SJSA1 (cell line): ENCODE data around the gene ST6GALNAC6. TPM values are rescaled to one million over a fixed set of nuclear protein-coding genes. Genes with fewer than 3 reads are reported as not detected.

ENCODE experiments used
- DNase-seq, 2 experiments: peaks; one replicate each; pipeline ENCODE4 v3.0.0-alpha.2; 2015 to 2020; ENCODE audit warnings: low spot score in 2 of 2, low read depth in 1 of 2
- H3K27ac ChIP-seq: fragments of 250-450 bp; sonication (Bioruptor Pico); 2 replicates; pipeline ENCODE4 v1.5.1; 2020; ENCODE audit warnings: mild to moderate bottlenecking, moderate library complexity
- H3K27me3 ChIP-seq: fragments of 250-450 bp; sonication (Bioruptor Pico); replicated peaks from 2 replicates; pipeline ENCODE4 v1.5.1; 2020; ENCODE audit warnings: mild to moderate bottlenecking, moderate library complexity
- H3K36me3 ChIP-seq: fragments of 250-450 bp; sonication (Bioruptor Pico); 2 replicates; pipeline ENCODE4 v1.5.1; 2020; ENCODE audit warnings: mild to moderate bottlenecking
- H3K4me1 ChIP-seq: fragments of 250-450 bp; sonication (Bioruptor Pico); replicated peaks from 2 replicates; pipeline ENCODE4 v1.6.1; 2021; ENCODE audit warnings: mild to moderate bottlenecking
- H3K4me3 ChIP-seq: fragments of 250-450 bp; sonication (Bioruptor Pico); 2 replicates; pipeline ENCODE4 v1.5.1; 2020; ENCODE audit warnings: mild to moderate bottlenecking
- H3K9me3 ChIP-seq: fragments of 250-450 bp; sonication (Bioruptor Pico); replicated peaks from 2 replicates; pipeline ENCODE4 v1.5.1; 2020; ENCODE audit warnings: mild to moderate bottlenecking
- total RNA-seq: library from RNA; depleted of rRNA; stranded (reverse); fragments of >200 nt; shearing (Covaris generic); gene quantifications from 2 replicates; pipeline ENCODE4 v1.2.3, GENCODE V29; 2014

Gene ST6GALNAC6
- total RNA-seq, 1 experiment from 2014 or later: 42.9 TPM

DNA sequence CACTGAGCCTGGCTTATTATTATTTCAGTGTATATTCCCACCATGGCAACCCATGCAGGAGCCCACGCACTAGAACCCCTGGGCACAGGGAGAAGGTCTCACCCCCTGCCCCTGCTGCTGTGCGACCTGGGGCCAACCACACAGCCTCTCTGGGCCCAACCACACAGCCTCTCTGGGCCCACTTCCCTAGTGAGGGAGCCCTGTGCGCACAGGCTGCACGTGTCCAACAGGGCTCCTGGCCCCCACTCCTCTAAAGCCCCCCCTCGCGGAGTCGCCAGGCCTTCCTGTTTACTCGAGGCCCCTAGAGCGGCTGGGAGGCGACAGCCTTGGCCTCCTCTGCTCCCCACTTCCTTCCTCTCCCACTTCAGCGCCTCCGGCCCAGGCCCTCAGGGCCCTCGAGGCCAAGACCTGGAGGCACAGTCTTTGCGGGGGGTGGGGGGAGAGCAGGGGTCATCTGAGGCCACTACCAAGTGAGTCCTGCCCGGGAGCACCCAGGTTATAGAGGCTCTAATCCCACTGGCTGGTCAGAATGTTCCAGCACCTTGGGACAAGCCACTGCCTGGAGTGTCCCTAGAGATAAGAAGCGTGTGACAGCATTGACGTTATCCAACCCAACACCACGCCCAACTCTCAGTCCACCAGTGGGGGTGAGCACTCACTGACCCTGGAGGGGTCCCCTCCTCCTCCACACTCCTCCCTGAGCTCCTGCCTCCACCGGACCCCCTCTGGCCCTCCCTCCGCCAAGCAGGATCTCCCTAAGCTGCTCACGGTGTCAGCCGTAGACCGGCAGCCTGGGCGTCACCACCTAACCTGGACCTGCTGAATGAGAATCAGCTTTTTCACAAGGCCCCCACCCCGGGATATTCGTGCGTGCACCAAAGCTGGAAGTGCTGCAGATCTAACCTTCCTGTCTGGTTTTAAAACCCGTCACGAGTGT lies 37.1 kb downstream of the ST6GALNAC6 start:
- Histone ChIP-seq H3K27me3 (no peaks in the 10 kb centered on the region), H3K4me3 (no peak overlapping the region), H3K27ac (no peak overlapping the region), H3K36me3 (0 out of 2 replicates have a peak, but pooled peaks cover 1% of the 10 kb centered on the region), H3K4me1 (peaks cover 19% of the 10 kb centered on the region), H3K9me3 (no peaks in the 10 kb centered on the region)
- DNase-seq: no peak

DNA sequence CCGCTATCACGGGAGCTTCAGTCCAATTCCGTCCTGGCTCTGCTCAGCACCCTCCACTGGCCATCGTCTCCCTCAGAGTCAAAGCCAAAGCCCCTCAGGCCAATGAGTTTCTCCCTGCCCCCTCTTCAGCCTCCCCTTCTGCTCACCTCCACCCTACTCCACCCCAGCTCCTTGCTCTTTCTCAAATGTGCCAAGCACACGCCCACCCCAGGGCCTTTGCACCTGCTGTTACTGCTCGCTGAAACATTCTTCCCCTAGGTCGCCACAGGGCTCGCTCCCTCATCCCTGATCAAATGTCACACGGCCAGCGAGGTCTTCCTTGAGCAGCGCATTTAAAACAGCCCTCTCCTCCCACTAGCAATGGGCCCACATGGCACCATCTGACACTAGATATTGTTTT lies 38.6 kb downstream of the ST6GALNAC6 start:
- Histone ChIP-seq H3K36me3 (no peaks in the 10 kb centered on the region), H3K4me3 (no peak overlapping the region), H3K4me1 (peaks cover 20% of the 10 kb centered on the region), H3K9me3 (no peaks in the 10 kb centered on the region), H3K27me3 (no peaks in the 10 kb centered on the region), H3K27ac (no peak overlapping the region)
- no peak for DNase-seq

DNA sequence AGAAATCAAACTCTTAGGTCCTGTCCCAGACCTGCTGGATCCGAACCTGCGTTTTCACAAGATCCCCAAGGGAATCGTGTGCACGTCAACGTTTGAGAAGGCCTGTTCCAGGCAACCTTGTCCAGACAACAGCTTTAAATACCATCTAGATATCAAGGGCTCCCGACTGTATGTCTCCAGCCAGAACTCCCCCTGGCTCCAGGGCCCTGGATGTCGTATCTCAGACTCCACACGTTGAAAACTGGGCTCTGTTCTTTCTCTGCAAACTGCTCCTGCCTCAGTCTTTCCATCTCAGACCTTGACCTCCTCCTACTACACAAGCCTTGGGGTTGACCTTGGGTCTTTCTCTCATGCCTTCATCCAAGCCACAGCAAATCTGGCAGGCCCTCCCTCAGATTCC lies 39.1 kb downstream of the ST6GALNAC6 start:
- Histone ChIP-seq H3K4me1 (peaks cover 20% of the 10 kb centered on the region), H3K27ac (no peak overlapping the region), H3K36me3 (no peaks in the 10 kb centered on the region), H3K9me3 (no peaks in the 10 kb centered on the region), H3K4me3 (no peak overlapping the region), H3K27me3 (no peaks in the 10 kb centered on the region)
- DNase-seq: no peak

DNA sequence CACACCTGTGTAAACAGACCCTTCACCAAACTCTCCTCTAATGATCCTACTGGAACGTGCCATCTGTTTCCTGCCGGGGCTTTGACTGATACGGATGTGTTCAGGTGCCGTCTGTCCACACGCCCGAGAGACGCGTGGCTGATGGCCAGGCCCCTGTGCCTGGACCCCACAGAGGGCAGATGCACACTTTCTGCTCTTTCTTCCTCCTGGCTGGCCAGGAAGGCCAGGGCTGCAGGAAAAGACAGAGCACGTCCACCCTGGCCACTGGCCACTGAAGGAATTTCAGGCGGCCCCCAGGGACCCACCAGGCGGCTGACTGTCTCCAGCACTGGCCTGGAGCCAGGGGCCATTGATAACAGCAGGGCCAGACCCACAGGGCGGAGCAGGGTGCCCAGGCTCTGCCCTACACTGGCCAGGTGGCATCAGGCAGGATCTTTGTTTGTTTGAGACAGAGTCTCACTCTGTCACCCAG lies 41.3 kb downstream of the ST6GALNAC6 start:
- Histone ChIP-seq H3K36me3 (no peaks in the 10 kb centered on the region; the same call in 1 of the 2 replicates), H3K4me1 (peaks cover 38% of the 10 kb centered on the region), H3K9me3 (no peaks in the 10 kb centered on the region), H3K27me3 (no peaks in the 10 kb centered on the region), H3K27ac (no peak overlapping the region), H3K4me3 (no peak overlapping the region)
- DNase-seq: peak in 1 of 2 experiments; percentile 19

DNA sequence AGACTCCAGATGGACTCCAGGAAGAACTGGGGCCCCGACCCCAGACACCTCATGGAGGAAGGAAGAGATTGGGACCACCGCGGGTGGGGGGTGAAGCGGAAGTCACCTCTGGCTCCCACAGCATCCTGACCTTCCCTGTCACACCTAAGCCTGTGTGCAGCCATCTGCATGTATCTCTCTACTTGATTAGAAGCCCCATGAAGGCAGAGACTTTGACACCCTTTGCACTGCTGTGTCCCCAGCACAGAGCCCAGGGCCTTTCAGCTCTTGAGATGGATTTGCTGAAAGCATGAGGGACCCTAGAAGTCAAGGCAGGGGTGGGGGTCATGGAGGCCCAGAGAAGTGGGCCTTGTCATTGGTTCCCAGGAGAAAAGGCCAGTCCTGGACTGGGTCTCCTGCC lies 42.1 kb downstream of the ST6GALNAC6 start:
- no peak for DNase-seq

DNA sequence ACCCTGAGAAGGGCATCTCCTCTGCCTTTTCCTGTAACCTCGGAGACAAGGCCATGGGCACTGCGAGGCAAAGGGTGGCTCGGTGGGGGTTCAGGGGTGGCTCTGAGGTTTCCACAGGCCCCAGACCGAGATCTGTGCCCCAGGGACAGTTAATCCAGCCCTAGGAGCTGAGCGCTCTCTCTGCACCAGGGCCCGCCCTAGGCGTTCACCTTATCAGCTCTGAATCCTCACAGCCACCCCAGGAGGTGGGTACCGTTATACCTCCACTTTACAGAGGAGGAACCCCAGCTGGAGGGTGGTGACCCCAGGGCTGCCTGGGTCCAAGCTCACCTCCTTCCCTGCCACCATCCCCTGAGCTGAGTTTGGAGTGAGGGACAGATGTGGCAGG lies 42.7 kb downstream of the ST6GALNAC6 start:
- Histone ChIP-seq H3K9me3 (no peaks in the 10 kb centered on the region), H3K36me3 (peaks cover 7% of the 10 kb centered on the region), H3K27ac (no peak overlapping the region), H3K27me3 (no peaks in the 10 kb centered on the region), H3K4me1 (peaks cover 36% of the 10 kb centered on the region), H3K4me3 (no peak overlapping the region)
- DNase-seq: no peak

More for the DNA sequence above, 42.1 kb downstream of the ST6GALNAC6 start:
- Histone ChIP-seq H3K36me3 (peaks cover 2% of the 10 kb centered on the region), H3K9me3 (no peaks in the 10 kb centered on the region), H3K4me3 (no peak overlapping the region), H3K27ac (no peak overlapping the region), H3K27me3 (no peaks in the 10 kb centered on the region), H3K4me1 (peaks cover 41% of the 10 kb centered on the region)

DNA sequence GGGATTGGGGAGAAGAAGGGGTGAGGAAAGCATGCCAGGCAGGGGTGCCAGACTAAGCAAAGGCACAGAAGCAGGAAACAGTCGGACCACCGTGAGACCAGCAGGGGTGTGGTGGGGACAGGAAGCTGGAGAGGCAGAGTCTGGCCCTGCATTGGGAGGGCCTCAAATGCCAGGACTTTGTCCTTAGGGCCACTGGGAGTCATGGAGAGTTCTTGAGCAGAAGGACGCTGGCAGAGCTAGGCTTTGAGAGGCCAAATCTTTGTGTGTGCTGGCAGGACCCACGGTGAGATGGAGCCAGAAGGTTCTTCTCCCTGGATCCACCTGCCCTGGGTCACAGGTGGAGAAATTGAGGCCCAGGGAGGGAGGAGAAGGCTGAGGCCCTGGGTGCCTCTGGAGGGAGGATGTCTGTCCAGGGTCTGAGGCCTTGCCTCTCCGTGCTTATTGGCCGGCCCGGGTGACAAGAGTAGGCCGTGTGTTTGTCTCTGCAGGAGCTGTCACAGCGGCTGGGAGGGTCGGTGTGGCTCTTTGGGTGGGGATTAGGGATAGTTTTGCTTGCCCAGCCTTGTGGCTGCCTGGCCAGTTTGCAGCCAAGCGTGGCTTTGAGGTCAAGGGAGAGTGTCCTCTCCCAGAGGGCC lies 43.2 kb downstream of the ST6GALNAC6 start:
- H3K27me3 ChIP-seq: no peaks in the 10 kb centered on the region
- no peak for DNase-seq
- no peak overlapping the region for H3K4me3 ChIP-seq
- H3K4me1 ChIP-seq: peaks cover 36% of the 10 kb centered on the region
- H3K36me3 ChIP-seq: peaks cover 12% of the 10 kb centered on the region
- H3K27ac ChIP-seq: no peak overlapping the region
- H3K9me3 ChIP-seq: no peaks in the 10 kb centered on the region

DNA sequence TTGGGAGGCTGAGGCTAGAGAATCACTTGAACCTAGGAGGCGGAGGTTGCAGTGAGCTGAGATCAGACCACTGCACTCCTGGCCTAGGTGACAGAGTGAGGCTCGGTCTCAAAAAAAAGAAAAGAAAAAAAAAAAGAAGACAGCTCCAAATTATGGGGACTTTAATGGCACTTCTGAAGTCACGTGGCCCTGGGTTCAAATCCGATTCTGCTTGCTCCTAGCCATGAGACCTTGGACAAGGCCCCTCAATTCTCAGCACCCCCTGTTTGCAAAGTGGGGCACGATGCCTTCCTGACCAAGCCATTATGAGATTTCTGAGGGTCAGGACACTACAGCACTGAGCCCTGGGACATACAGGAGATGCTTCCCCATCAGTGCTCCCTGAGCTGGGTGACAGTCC lies 43.9 kb downstream of the ST6GALNAC6 start:
- H3K36me3 ChIP-seq: peaks cover 15% of the 10 kb centered on the region
- DNase-seq: no peak
- no peaks in the 10 kb centered on the region for H3K9me3 ChIP-seq

DNA sequence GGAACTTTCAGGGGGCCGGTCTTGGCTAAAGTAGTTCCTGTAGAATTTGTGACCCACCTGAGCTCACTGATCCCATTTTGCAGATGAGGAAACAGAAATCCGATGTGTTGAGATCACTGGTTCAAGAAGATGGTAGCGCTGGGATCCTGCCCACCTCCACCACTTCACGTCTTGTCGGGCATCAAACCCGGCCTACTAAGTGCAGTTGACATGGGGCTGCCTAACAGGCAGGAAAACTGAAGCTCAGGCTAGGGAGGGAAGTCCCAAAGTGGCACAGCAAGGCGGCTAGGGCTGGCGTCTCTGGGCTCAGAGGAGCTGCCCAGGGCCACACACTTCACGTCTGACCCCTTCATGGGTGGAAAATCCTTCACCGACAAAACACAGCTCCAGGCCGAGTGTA lies 44.4 kb downstream of the ST6GALNAC6 start:
- Histone ChIP-seq H3K27me3 (no peaks in the 10 kb centered on the region), H3K27ac (0 out of 2 replicates have a peak overlapping the region, but pooled peaks have one; percentile 32), H3K36me3 (peaks cover 16% of the 10 kb centered on the region), H3K9me3 (no peaks in the 10 kb centered on the region), H3K4me1 (peaks cover 36% of the 10 kb centered on the region), H3K4me3 (no peak overlapping the region)
- DNase-seq: no peak

More for the DNA sequence above, 43.9 kb downstream of the ST6GALNAC6 start:
- no peaks in the 10 kb centered on the region for H3K27me3 ChIP-seq
- peaks cover 36% of the 10 kb centered on the region for H3K4me1 ChIP-seq
- no peak overlapping the region for H3K4me3 ChIP-seq
- H3K27ac ChIP-seq: no peak overlapping the region

DNA sequence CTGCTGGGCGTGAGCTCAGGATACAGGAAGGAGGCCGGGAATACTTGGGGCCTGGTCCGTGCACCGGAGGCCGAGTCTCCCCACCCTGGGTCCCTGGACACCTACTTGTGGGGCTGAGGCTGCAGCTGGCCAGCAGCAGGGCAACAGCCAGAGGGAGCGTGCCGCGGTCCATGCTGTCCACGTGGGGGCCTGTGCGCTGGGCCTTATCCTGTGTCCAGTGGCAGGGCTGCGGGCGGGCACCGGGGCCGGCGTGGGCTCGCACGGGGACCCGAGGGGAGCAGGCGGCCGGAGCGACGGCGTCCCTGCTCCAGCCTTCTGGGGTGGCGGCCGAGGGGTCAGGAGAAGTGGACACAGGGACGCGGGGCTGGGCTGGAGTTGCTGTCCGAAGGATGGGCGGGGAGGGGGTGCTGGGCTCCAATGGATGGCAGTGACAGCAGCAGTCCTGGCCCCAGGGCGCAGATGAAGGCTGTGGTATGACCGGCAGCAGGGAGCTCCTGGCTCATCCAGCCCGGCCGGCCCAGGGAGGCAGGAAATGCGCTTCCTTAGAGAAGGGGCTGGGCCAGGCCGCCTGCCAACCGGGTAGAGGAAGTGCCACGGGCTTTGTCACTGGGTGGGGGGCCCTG lies 45.1 kb downstream of the ST6GALNAC6 start, which contains the start of gene ENG:
ENG (minus strand) TSS at position 475 of the 623 bp plus-strand sequence; CDS start at position 172, 303 bp downstream.
- Histone ChIP-seq H3K4me3 (peak within 1 kb of the TSS; percentile 55), H3K36me3 (peaks cover 17% of the 10 kb centered on the region), H3K9me3 (peaks cover 6% of the 10 kb centered on the region), H3K27ac (peak within 1 kb of the TSS; percentile 57), H3K4me1 (peaks cover 36% of the 10 kb centered on the region), H3K27me3 (no peaks in the 10 kb centered on the region)
- DNase-seq: peak; percentile 56 to 78

DNA sequence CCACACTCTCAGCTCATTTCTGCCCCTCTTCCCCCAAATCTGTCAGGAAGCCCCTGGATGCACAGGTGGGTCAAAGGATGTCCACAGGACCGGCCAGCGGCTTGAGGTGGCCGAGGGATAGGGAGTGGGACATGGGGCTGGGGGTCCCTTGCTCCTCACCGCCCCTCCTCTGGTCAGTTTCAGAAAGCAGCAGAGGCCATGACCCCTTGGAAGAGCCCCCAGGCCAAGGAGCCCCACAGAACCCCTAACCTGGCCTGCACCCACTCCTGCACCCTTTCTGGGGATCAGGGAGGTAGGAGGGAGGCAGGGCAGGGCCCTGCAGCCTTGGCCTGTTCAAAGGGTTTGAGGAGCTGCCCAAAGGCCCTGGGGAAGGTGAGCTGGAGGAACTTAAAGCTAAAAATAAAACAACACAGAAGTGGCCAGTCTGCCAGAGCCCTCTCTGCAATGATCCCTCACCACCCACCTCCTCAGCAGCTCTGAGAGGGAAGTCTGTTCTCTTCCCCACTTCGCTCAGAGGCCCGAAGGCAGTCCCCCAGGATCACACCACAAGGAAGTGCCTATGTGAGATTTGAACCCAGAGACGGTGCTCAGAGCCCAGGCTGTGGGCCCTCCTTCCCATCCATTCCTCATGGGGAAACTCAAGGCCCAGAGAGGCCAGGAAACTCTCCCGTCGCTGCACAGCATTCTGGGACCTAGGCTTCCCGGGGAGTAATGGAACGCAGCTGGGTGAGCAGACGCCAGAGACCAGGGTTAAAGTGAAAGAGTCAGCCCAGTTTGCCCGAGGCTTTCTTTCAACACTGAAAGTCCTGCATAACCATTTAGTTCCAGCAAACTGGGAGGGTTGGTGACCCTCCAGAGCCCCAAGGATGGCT lies 45.9 kb downstream of the ST6GALNAC6 start:
- Histone ChIP-seq H3K36me3 (peaks cover 24% of the 10 kb centered on the region), H3K4me1 (peaks cover 35% of the 10 kb centered on the region), H3K9me3 (peaks cover 9% of the 10 kb centered on the region), H3K27ac (peak overlapping the region; percentile 57), H3K4me3 (peak overlapping the region; percentile 55), H3K27me3 (no peaks in the 10 kb centered on the region)
- no peak for DNase-seq

DNA sequence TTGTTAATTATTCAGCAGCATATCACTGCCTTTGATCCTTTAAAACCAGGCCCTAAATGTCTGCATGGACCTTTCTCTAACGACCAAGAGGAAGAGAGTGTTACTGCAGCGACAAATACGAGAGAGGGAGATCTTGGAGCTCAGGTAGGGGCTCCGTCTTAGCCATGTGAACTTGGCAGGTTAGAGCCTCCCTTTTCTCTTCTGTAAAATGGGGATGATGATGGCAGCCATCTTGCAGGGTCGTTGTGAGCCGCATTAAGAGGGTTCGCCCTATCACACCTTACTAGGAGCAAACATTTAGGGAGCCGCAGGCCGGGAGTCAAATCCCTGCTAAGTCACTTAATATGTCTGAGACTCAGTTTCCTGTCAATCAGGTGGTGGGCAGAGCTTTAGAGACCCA lies 46.6 kb downstream of the ST6GALNAC6 start:
- Histone ChIP-seq H3K27ac (no peak overlapping the region), H3K36me3 (peaks cover 27% of the 10 kb centered on the region)
- no peak for DNase-seq

More for the DNA sequence above, 46.6 kb downstream of the ST6GALNAC6 start:
- H3K4me1 ChIP-seq: peaks cover 27% of the 10 kb centered on the region
- H3K4me3 ChIP-seq: no peak overlapping the region
- H3K9me3 ChIP-seq: peaks cover 9% of the 10 kb centered on the region
- no peaks in the 10 kb centered on the region for H3K27me3 ChIP-seq
